Colon (tissue), 2 donors: ENCODE results near the gene TOMM6.

Source experiments
- FAIRE-seq: peaks from 2 replicates; lab custom pipeline; 2012; peaks lifted over from hg19 to GRCh38; lab: Jason Lieb, UNC
- donor health status: control.
- donor health status: control.

TOMM6 gene

GRCh38 chr6:41787219-41787917 is at the start of gene TOMM6:
TOMM6 (plus strand) TSS chr6:41787694; CDS start chr6:41787698, 4 bp downstream.
- FAIRE-seq, result no peak

- no peak for FAIRE-seq
Observed at GRCh38 chr6:41739041-41739440, 48.5 kb upstream of the TOMM6 start.

- FAIRE-seq, result no peak
Observed at GRCh38 chr6:41740366-41741162, 46.9 kb upstream of the TOMM6 start.

- FAIRE-seq, result no peak
Observed at GRCh38 chr6:41741625-41742490, 45.6 kb upstream of the TOMM6 start.

- FAIRE-seq, result no peak
Observed at GRCh38 chr6:41743406-41744235, 43.9 kb upstream of the TOMM6 start.

- FAIRE-seq, result no peak
Observed at GRCh38 chr6:41744236-41744787, 43.2 kb upstream of the TOMM6 start.

GRCh38 chr6:41746107-41746506 is 41.4 kb upstream of the TOMM6 start:
- no peak for FAIRE-seq

GRCh38 chr6:41747256-41748101 is 40.0 kb upstream of the TOMM6 start, which contains the start of gene PGC:
PGC (minus strand) TSS chr6:41747397; CDS start chr6:41747334, 63 bp downstream.
- no peak for FAIRE-seq

- FAIRE-seq, result no peak
Observed at GRCh38 chr6:41748102-41748477, 39.4 kb upstream of the TOMM6 start.

- no peak for FAIRE-seq
Observed at GRCh38 chr6:41748542-41748941, 39.0 kb upstream of the TOMM6 start.

- FAIRE-seq, result no peak
Observed at GRCh38 chr6:41750374-41750773, 37.1 kb upstream of the TOMM6 start.

- no peak for FAIRE-seq
Observed at GRCh38 chr6:41755895-41756294, 31.6 kb upstream of the TOMM6 start.

- no peak for FAIRE-seq
Observed at GRCh38 chr6:41756354-41756753, 31.1 kb upstream of the TOMM6 start.

GRCh38 chr6:41757271-41757670 is 30.2 kb upstream of the TOMM6 start:
- no peak for FAIRE-seq

GRCh38 chr6:41757931-41758640 is 29.4 kb upstream of the TOMM6 start:
- FAIRE-seq, result no peak

- no peak for FAIRE-seq
Observed at GRCh38 chr6:41758641-41759035, 28.9 kb upstream of the TOMM6 start.

- no peak for FAIRE-seq
Observed at GRCh38 chr6:41759106-41759904, 28.2 kb upstream of the TOMM6 start.

- FAIRE-seq, result no peak
Observed at GRCh38 chr6:41759905-41760579, 27.5 kb upstream of the TOMM6 start.
